Measurements from ENCODE around the gene KRTAP12-3.

- TF ChIP-seq SP1 (IDR thresholded peaks at IDR 0.05) (no peak), BHLHE40 (IDR thresholded peaks at IDR 0.05; ENCODE audit: borderline replicate concordance) (no peak), LEF1 (IDR thresholded peaks at IDR 0.05; ENCODE audit: borderline replicate concordance) (no peak)
- TF ChIP-seq, protein P1, sequence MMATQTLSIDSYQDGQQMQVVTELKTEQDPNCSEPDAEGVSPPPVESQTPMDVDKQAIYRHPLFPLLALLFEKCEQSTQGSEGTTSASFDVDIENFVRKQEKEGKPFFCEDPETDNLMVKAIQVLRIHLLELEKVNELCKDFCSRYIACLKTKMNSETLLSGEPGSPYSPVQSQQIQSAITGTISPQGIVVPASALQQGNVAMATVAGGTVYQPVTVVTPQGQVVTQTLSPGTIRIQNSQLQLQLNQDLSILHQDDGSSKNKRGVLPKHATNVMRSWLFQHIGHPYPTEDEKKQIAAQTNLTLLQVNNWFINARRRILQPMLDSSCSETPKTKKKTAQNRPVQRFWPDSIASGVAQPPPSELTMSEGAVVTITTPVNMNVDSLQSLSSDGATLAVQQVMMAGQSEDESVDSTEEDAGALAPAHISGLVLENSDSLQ (IDR thresholded peaks at IDR 0.05): no peak
Measured at GRCh38 chr21:44684077-44684476, 26.3 kb downstream of the KRTAP12-3 start.

Data from HEK293T (cell line).